ENCODE data around the gene FGG. TPM values are rescaled to one million over a fixed set of nuclear protein-coding genes. Genes with fewer than 3 reads are reported as not detected.

The FGG gene
- total RNA-seq, 1 donor from 2014 or later, result 515 TPM

GRCh38 chr4:154559141-154559493 is 53.3 kb downstream of the FGG start:
- ATAC-seq, result peak; percentile 21
- Histone ChIP-seq H3K36me3 (no peaks in the 10 kb centered on the region), H3K4me1 (no peaks in the 10 kb centered on the region), H3K27ac (no peak overlapping the region), H3K27me3 (no peaks in the 10 kb centered on the region), H3K4me3 (no peak overlapping the region), H3K9me3 (no peaks in the 10 kb centered on the region)
- TF ChIP-seq CTCF (IDR thresholded peaks at IDR 0.05), result no peak
- intact Hi-C loops (cut with DNase I), result loop anchor here (10.0 kb wide), 1 partner anchor 66 kb away; no protein-coding TSS in a partner anchor
- no peak for DNase-seq

Other genes starting within 250 kb of the FGG start
- gene DCHS2, start 120.9 kb downstream of the FGG start, total RNA-seq, result 0.32 TPM
- gene PLRG1, start 62.3 kb downstream of the FGG start, total RNA-seq, result 68.8 TPM
- 1.2 TPM for gene FGB, start 49.6 kb downstream of the FGG start, total RNA-seq
- gene FGA, start 21.9 kb downstream of the FGG start, total RNA-seq, result 39.5 TPM
- 1.1 TPM for gene LRAT, start 131.3 kb upstream of the FGG start, total RNA-seq
- not detected for gene RBM46, start 168.6 kb upstream of the FGG start, total RNA-seq